HG02798 (cell line): ENCODE results near the gene ZNF136.

Experiments
- ATAC-seq: cut with Tn5 transposase; IDR thresholded peaks from one replicate; pipeline ENCODE4 v1.9.1; 2021; ENCODE audit warnings: mild to moderate bottlenecking; ENCODE audit not compliant: unreplicated experiment, poor library complexity

Gene ZNF136

GRCh38 chr19:12162882-12163806 is at the start of gene ZNF136:
Gene ZNF136 (plus strand): TSS chr19:12163096. CDS start chr19:12163204, 108 bp downstream.
- peak; percentile 96 for ATAC-seq

GRCh38 chr19:12113121-12113520 is 49.8 kb upstream of the ZNF136 start:
- no peak for ATAC-seq

GRCh38 chr19:12117201-12117970 is 45.5 kb upstream of the ZNF136 start:
- no peak for ATAC-seq

GRCh38 chr19:12126707-12127106 is 36.2 kb upstream of the ZNF136 start:
- ATAC-seq: no peak

- ATAC-seq: no peak
Observed at GRCh38 chr19:12133069-12133468, 29.8 kb upstream of the ZNF136 start.

- ATAC-seq: no peak
Observed at GRCh38 chr19:12137221-12137940, 25.5 kb upstream of the ZNF136 start.

GRCh38 chr19:12139269-12139668 is 23.6 kb upstream of the ZNF136 start:
- ATAC-seq: no peak

- peak; percentile 95 for ATAC-seq
Observed at GRCh38 chr19:12139885-12140544, 22.9 kb upstream of the ZNF136 start, which contains the start of gene ZNF20. Gene ZNF20 (minus strand): TSS chr19:12140350. CDS start chr19:12140182, 168 bp downstream.

- peak; percentile 54 for ATAC-seq
Observed at GRCh38 chr19:12140545-12141404, 22.1 kb upstream of the ZNF136 start.

- ATAC-seq: no peak
Observed at GRCh38 chr19:12141405-12141736, 21.5 kb upstream of the ZNF136 start.

GRCh38 chr19:12145348-12145747 is 17.5 kb upstream of the ZNF136 start:
- no peak for ATAC-seq

- ATAC-seq: no peak
Observed at GRCh38 chr19:12155324-12155860, 7.5 kb upstream of the ZNF136 start.

- peak; percentile 82 for ATAC-seq
Observed at GRCh38 chr19:12156223-12157058, 6.5 kb upstream of the ZNF136 start, which contains the start of gene ZNF625. Gene ZNF625 (minus strand): TSS chr19:12156734. CDS start chr19:12156558, 176 bp downstream.

- ATAC-seq: no peak
Observed at GRCh38 chr19:12159773-12160414, 3.0 kb upstream of the ZNF136 start.

GRCh38 chr19:12162513-12162881 is 399 bp upstream of the ZNF136 start:
- no peak for ATAC-seq

- no peak for ATAC-seq
Observed at GRCh38 chr19:12163826-12164225, 930 bp downstream of the ZNF136 start.

GRCh38 chr19:12166626-12167025 is 3.7 kb downstream of the ZNF136 start:
- no peak for ATAC-seq
